HG03066 (cell line): Measurements from ENCODE around the gene SCD.
A peak's percentile ranks its signal among the peaks of the same experiment; 100 is the strongest.
"Not testable (repeated sequence)": the region's sequence is repeated elsewhere in the genome, so short reads cannot be mapped to it uniquely, and the experiment has no call there.

Experiments used
- ATAC-seq: cut with Tn5 transposase; IDR thresholded peaks from one replicate; pipeline ENCODE4 v1.9.1; 2021; ENCODE audit warnings: low read depth; ENCODE audit not compliant: unreplicated experiment

Gene SCD

GRCh38 chr10:100359529-100360150 lies 12.6 kb downstream of the SCD start:
- ATAC-seq: no peak

- no peak for ATAC-seq
Measured at GRCh38 chr10:100360234-100360633, 13.2 kb downstream of the SCD start.

GRCh38 chr10:100362570-100363496 lies 15.8 kb downstream of the SCD start:
- no peak for ATAC-seq

- no peak for ATAC-seq
Measured at GRCh38 chr10:100364175-100364574, 17.1 kb downstream of the SCD start.

GRCh38 chr10:100364735-100365391 lies 17.8 kb downstream of the SCD start:
- ATAC-seq: no peak

- no peak for ATAC-seq
Measured at GRCh38 chr10:100368721-100369120, 21.7 kb downstream of the SCD start.

GRCh38 chr10:100370714-100371481 lies 23.9 kb downstream of the SCD start:
- no peak for ATAC-seq

GRCh38 chr10:100371482-100372027 lies 24.5 kb downstream of the SCD start:
- ATAC-seq: no peak

- ATAC-seq: no peak
Measured at GRCh38 chr10:100372415-100373297, 25.6 kb downstream of the SCD start.

- peak; percentile 93 for ATAC-seq
Measured at GRCh38 chr10:100373298-100374199, 26.5 kb downstream of the SCD start.

- ATAC-seq: no peak
Measured at GRCh38 chr10:100374200-100374655, 27.2 kb downstream of the SCD start.

GRCh38 chr10:100374677-100375353 lies 27.8 kb downstream of the SCD start:
- not testable (repeated sequence) for ATAC-seq

GRCh38 chr10:100376656-100377055 lies 29.6 kb downstream of the SCD start:
- ATAC-seq: not testable (repeated sequence)

GRCh38 chr10:100377830-100378229 lies 30.8 kb downstream of the SCD start:
- no peak for ATAC-seq

- ATAC-seq: no peak
Measured at GRCh38 chr10:100380400-100380799, 33.4 kb downstream of the SCD start.

- no peak for ATAC-seq
Measured at GRCh38 chr10:100382553-100382952, 35.5 kb downstream of the SCD start.

GRCh38 chr10:100383251-100383650 lies 36.2 kb downstream of the SCD start:
- ATAC-seq: no peak
